OCI-LY1 (cell line): ENCODE measurements around the gene TAOK1.

Source experiments
- H2AFZ ChIP-seq: fragments of 200-600 bp; sonication (generic), shearing (Covaris generic); 2 replicates; pipeline ENCODE4 v1.6.0; 2014; ENCODE audit warnings: antibody characterized with exemption, mild to moderate bottlenecking, low read length
- H3F3A ChIP-seq: fragments of 200-600 bp; sonication (generic), shearing (Covaris generic); 2 replicates; pipeline ENCODE4 v1.6.0; 2014; ENCODE audit warnings: mild to moderate bottlenecking, antibody characterized with exemption, low read length, moderate library complexity; ENCODE audit not compliant: insufficient read depth
- H3K27ac ChIP-seq: fragments of 200-600 bp; sonication (generic); 2 replicates; pipeline ENCODE4 v1.5.1; 2014; ENCODE audit warnings: low read length, mixed run types, mild to moderate bottlenecking, low read depth; ENCODE audit not compliant: poor library complexity, severe bottlenecking
- H3K27me3 ChIP-seq: fragments of 200-600 bp; sonication (generic); 2 replicates; pipeline ENCODE4 v1.6.0; 2014; ENCODE audit warnings: antibody characterized with exemption, mild to moderate bottlenecking, low read length, moderate library complexity; ENCODE audit not compliant: insufficient read depth
- H3K36me3 ChIP-seq: fragments of 200-600 bp; sonication (generic); 2 replicates; pipeline ENCODE4 v1.6.1; 2014; ENCODE audit warnings: mild to moderate bottlenecking, antibody characterized with exemption, low read length, moderate library complexity, mixed read lengths; ENCODE audit not compliant: insufficient read depth
- H3K4me1 ChIP-seq: fragments of 200-600 bp; sonication (generic); 2 replicates; pipeline ENCODE4 v1.5.1; 2014; ENCODE audit warnings: mild to moderate bottlenecking, low read length, moderate library complexity; ENCODE audit not compliant: insufficient read depth, severe bottlenecking
- H3K4me2 ChIP-seq: fragments of 200-600 bp; sonication (generic), shearing (Covaris generic); 2 replicates; pipeline ENCODE4 v1.6.1; 2014; ENCODE audit warnings: low read length
- H3K4me3 ChIP-seq: fragments of 200-600 bp; sonication (generic); 2 replicates; pipeline ENCODE4 v1.5.1; 2014; ENCODE audit warnings: low read length, low read depth, mild to moderate bottlenecking, mixed read lengths; ENCODE audit not compliant: poor library complexity, severe bottlenecking
- H3K79me2 ChIP-seq: fragments of 200-600 bp; shearing (Covaris generic); 2 replicates; pipeline ENCODE4 v1.6.1; 2016; ENCODE audit warnings: mixed run types, low read length, mixed read lengths; ENCODE audit not compliant: insufficient read depth
- H3K9ac ChIP-seq: fragments of 200-600 bp; sonication (generic), shearing (Covaris generic); 2 replicates; pipeline ENCODE4 v1.6.1; 2014; ENCODE audit warnings: mild to moderate bottlenecking, low read length, mixed read lengths
- H3K9me2 ChIP-seq: fragments of 200-600 bp; sonication (generic), shearing (Covaris generic); 2 replicates; pipeline ENCODE4 v1.6.1; 2014; ENCODE audit warnings: low read depth, mild to moderate bottlenecking, low read length, mixed read lengths
- H3K9me3 ChIP-seq: fragments of 200-600 bp; shearing (Covaris generic); 2 replicates; pipeline ENCODE4 v1.6.1; 2014; ENCODE audit warnings: low read length, mixed read lengths
- H4K20me1 ChIP-seq: fragments of 200-600 bp; sonication (generic), shearing (Covaris generic); 2 replicates; pipeline ENCODE4 v1.6.0; 2016; ENCODE audit warnings: mild to moderate bottlenecking, low read length; ENCODE audit not compliant: insufficient read depth
- CTCF ChIP-seq: fragments of 200-600 bp; sonication (generic), shearing (Covaris generic); IDR thresholded peaks from 2 replicates; pipeline ENCODE4 v1.5.1; 2017; ENCODE audit warnings: mild to moderate bottlenecking, antibody characterized with exemption, low read length, moderate library complexity, mixed read lengths
- EZH2 ChIP-seq: fragments of 200-600 bp; sonication (generic), shearing (Covaris generic); IDR thresholded peaks from 2 replicates; pipeline ENCODE4 v1.8.0; 2017; ENCODE audit warnings: borderline replicate concordance, mixed run types, mild to moderate bottlenecking, antibody characterized with exemption, low read length, moderate library complexity, mixed read lengths

TAOK1 gene

GRCh38 chr17:29394761-29395160 is 4.6 kb downstream of the TAOK1 start:
- H3K27me3 ChIP-seq = no peaks in the 10 kb centered on the region
- H3K9me3 ChIP-seq = no peaks in the 10 kb centered on the region
- no peak overlapping the region for H3K9ac ChIP-seq
- peaks cover 72% of the 10 kb centered on the region for H3K79me2 ChIP-seq
- H3K9me2 ChIP-seq = no peaks in the 10 kb centered on the region
- no peak for TF ChIP-seq EZH2
- TF ChIP-seq CTCF = no peak
- H3K36me3 ChIP-seq = peaks cover 19% of the 10 kb centered on the region
- no peak overlapping the region for H2AFZ ChIP-seq
- H4K20me1 ChIP-seq = peaks cover 3% of the 10 kb centered on the region
- peaks cover 24% of the 10 kb centered on the region for H3K4me1 ChIP-seq
- no peak overlapping the region for H3K4me2 ChIP-seq
- no peaks in the 10 kb centered on the region for H3F3A ChIP-seq
- no peak overlapping the region for H3K27ac ChIP-seq
- H3K4me3 ChIP-seq = no peak overlapping the region

GRCh38 chr17:29396066-29396465 is 5.9 kb downstream of the TAOK1 start:
- peaks cover 32% of the 10 kb centered on the region for H3K36me3 ChIP-seq
- H3K27me3 ChIP-seq = no peaks in the 10 kb centered on the region
- peaks cover 26% of the 10 kb centered on the region for H3K4me1 ChIP-seq
- H3K9me3 ChIP-seq = 0 out of 2 replicates have a peak, but pooled peaks cover 3% of the 10 kb centered on the region
- TF ChIP-seq CTCF (no peak), EZH2 (no peak)
- H3K4me2 ChIP-seq = no peak overlapping the region
- H3F3A ChIP-seq = no peaks in the 10 kb centered on the region
- peaks cover 79% of the 10 kb centered on the region for H3K79me2 ChIP-seq
- peaks cover 3% of the 10 kb centered on the region for H4K20me1 ChIP-seq
- H2AFZ ChIP-seq = no peak overlapping the region
- H3K9ac ChIP-seq = no peak overlapping the region
- H3K4me3 ChIP-seq = no peak overlapping the region
- H3K9me2 ChIP-seq = no peaks in the 10 kb centered on the region
- H3K27ac ChIP-seq = no peak overlapping the region

GRCh38 chr17:29399634-29400033 is 9.5 kb downstream of the TAOK1 start:
- H3K4me1 ChIP-seq = peaks cover 7% of the 10 kb centered on the region
- TF ChIP-seq EZH2 (no peak), CTCF (no peak)
- H2AFZ ChIP-seq = no peak overlapping the region
- H3F3A ChIP-seq = no peaks in the 10 kb centered on the region
- H3K27me3 ChIP-seq = no peaks in the 10 kb centered on the region
- H4K20me1 ChIP-seq = peaks cover 3% of the 10 kb centered on the region
- no peak overlapping the region for H3K4me3 ChIP-seq
- H3K9ac ChIP-seq = no peak overlapping the region
- H3K27ac ChIP-seq = no peak overlapping the region
- no peak overlapping the region for H3K4me2 ChIP-seq
- H3K79me2 ChIP-seq = peaks cover 78% of the 10 kb centered on the region
- H3K9me2 ChIP-seq = no peaks in the 10 kb centered on the region
- 0 out of 2 replicates have a peak, but pooled peaks cover 3% of the 10 kb centered on the region for H3K9me3 ChIP-seq
- H3K36me3 ChIP-seq = peaks cover 50% of the 10 kb centered on the region
